Progenitor cell of endocrine pancreas (in vitro differentiated cells): ENCODE measurements around the gene HBB. TPM values are rescaled to one million over a fixed set of nuclear protein-coding genes. Genes with fewer than 3 reads are reported as not detected.

Experiments
- DNase-seq: peaks from one replicate; pipeline ENCODE4 v3.0.0; 2021; ENCODE audit warnings: low spot score; ENCODE audit not compliant: unreplicated experiment
- H3K27ac Mint-ChIP-seq: 2 replicates; pipeline ENCODE4 v1.8.0; 2021; ENCODE audit warnings: mild to moderate bottlenecking, moderate library complexity, mixed read lengths
- H3K27me3 Mint-ChIP-seq: 2 replicates; pipeline ENCODE4 v1.8.0; 2021; ENCODE audit warnings: mixed read lengths
- H3K36me3 Mint-ChIP-seq: 2 replicates; pipeline ENCODE4 v1.8.0; 2022; ENCODE audit warnings: mixed read lengths; ENCODE audit not compliant: insufficient read depth
- H3K4me1 Mint-ChIP-seq: 2 replicates; pipeline ENCODE4 v1.8.0; 2021; ENCODE audit warnings: low read depth, mixed read lengths
- H3K4me3 Mint-ChIP-seq: 2 replicates; pipeline ENCODE4 v1.8.0; 2021; ENCODE audit warnings: low read depth, mild to moderate bottlenecking, moderate library complexity, mixed read lengths
- H3K9me3 Mint-ChIP-seq: 2 replicates; pipeline ENCODE4 v1.8.0; 2021; ENCODE audit warnings: low read depth, mixed read lengths
- CTCF ChIP-seq: fragments of 200-600 bp; sonication (generic); IDR thresholded peaks from one replicate; pipeline ENCODE4 v1.5.0; 2021; ENCODE audit warnings: antibody characterized with exemption, mild to moderate bottlenecking; ENCODE audit not compliant: unreplicated experiment
- total RNA-seq: library from RNA; stranded (reverse); gene quantifications from 2 replicates; pipeline ENCODE4 v1.2.1, GENCODE V29; 2021

HBB gene
- total RNA-seq, 1 donor from 2014 or later: not detected

- H3K27ac Mint-ChIP-seq: no peak overlapping the region
- no peaks in the 10 kb centered on the region for H3K36me3 Mint-ChIP-seq
- H3K4me3 Mint-ChIP-seq: no peak overlapping the region
- TF ChIP-seq CTCF: no peak
- H3K9me3 Mint-ChIP-seq: no peaks in the 10 kb centered on the region
- DNase-seq: no peak
- H3K27me3 Mint-ChIP-seq: peaks cover 4% of the 10 kb centered on the region
- no peaks in the 10 kb centered on the region for H3K4me1 Mint-ChIP-seq
These were observed 15.3 kb upstream of the HBB start for GRCh38 chr11:5242208-5242607.

DNA sequence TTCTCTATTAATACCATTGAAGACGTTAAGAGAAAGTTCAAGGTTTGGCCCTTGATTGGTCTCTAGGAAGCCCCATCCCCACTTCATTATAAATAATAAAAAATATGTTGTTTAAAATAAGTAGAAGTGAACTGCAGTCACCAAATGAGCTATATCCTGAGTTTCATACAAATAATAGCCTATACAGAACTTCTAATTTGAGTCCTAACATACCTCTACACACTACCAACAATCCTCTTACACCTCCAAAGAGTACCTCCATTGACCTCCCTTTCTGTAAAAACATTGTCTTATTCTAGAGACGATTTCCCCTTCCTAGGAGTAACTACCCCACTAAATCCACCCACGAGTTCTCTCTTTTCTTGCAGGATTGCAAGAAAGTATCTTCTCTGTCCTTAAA is 14.6 kb upstream of the HBB start:
- H3K36me3 Mint-ChIP-seq: no peaks in the 10 kb centered on the region
- H3K4me1 Mint-ChIP-seq: no peaks in the 10 kb centered on the region
- no peak for DNase-seq
- no peak for TF ChIP-seq CTCF
- no peak overlapping the region for H3K27ac Mint-ChIP-seq
- no peaks in the 10 kb centered on the region for H3K27me3 Mint-ChIP-seq
- no peaks in the 10 kb centered on the region for H3K9me3 Mint-ChIP-seq
- H3K4me3 Mint-ChIP-seq: no peak overlapping the region

GRCh38 chr11:5240458-5240857 is 13.6 kb upstream of the HBB start:
- H3K36me3 Mint-ChIP-seq: no peaks in the 10 kb centered on the region
- no peak for DNase-seq
- H3K4me3 Mint-ChIP-seq: no peak overlapping the region

DNA sequence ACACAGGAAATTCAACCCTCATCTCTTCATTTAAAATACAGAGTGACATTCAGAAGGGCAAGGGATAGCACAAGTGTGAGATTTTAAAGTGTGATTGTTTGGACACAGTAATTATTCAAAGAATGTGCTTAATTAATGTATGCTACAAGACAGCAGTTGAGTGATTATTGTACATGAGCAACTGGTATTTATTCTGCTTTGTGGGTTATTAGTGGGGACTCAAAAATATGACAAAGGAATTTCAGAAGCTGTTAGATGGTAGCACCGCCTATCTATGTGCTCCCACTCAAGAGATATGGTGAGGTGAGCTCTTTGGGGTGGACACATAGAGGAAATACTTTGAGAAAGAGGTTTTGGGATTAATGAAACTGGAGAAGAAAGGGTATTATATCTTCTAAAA is 13.2 kb upstream of the HBB start:
- no peak overlapping the region for H3K4me3 Mint-ChIP-seq
- no peaks in the 10 kb centered on the region for H3K9me3 Mint-ChIP-seq
- H3K27ac Mint-ChIP-seq: no peak overlapping the region
- no peaks in the 10 kb centered on the region for H3K4me1 Mint-ChIP-seq
- no peak for TF ChIP-seq CTCF
- no peaks in the 10 kb centered on the region for H3K36me3 Mint-ChIP-seq
- no peak for DNase-seq
- no peaks in the 10 kb centered on the region for H3K27me3 Mint-ChIP-seq

More at GRCh38 chr11:5240458-5240857, 13.6 kb upstream of the HBB start:
- TF ChIP-seq CTCF: no peak
- Mint-ChIP-seq H3K27me3 (no peaks in the 10 kb centered on the region), H3K4me1 (no peaks in the 10 kb centered on the region), H3K27ac (no peak overlapping the region), H3K9me3 (no peaks in the 10 kb centered on the region)

- Mint-ChIP-seq H3K36me3 (no peaks in the 10 kb centered on the region), H3K27me3 (no peaks in the 10 kb centered on the region), H3K9me3 (no peaks in the 10 kb centered on the region), H3K4me1 (peaks cover 2% of the 10 kb centered on the region), H3K4me3 (no peak overlapping the region), H3K27ac (no peak overlapping the region)
- no peak for DNase-seq
- TF ChIP-seq CTCF: no peak
These were observed 12.2 kb upstream of the HBB start for GRCh38 chr11:5239046-5239445.

DNA sequence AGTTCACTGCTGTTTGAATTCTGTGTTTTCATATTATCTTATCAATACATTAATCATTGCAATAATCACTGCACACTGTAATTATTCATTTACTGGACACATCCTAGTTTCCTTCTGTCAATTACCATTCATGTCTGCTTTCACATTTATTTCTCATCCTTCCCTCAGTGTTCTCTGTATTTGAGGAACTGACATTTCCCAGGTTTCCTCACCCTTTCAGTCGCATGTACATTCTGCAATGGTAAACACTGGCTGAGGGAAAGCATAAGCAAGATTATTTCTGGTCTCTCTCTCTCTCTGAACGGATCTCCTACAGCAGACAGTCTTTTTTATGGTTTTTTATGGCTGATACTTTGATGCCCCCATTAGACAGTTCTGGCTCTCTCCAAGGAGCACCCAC is 11.6 kb upstream of the HBB start:
- Mint-ChIP-seq H3K4me3 (no peak overlapping the region), H3K9me3 (no peaks in the 10 kb centered on the region), H3K4me1 (peaks cover 2% of the 10 kb centered on the region), H3K27me3 (no peaks in the 10 kb centered on the region), H3K36me3 (no peaks in the 10 kb centered on the region), H3K27ac (no peak overlapping the region)
- no peak for DNase-seq
- TF ChIP-seq CTCF: no peak
